NCI-H82 treated with DMSO at 0.1 percent for 48 hours (cell line): Measurements from ENCODE around the gene FAM163A.

Experiments used
- DNase-seq: peaks from one replicate; lab custom pipeline; 2025; ENCODE audit not compliant: unreplicated experiment; lab: John Stamatoyannopoulos, UW

Gene FAM163A

DNA sequence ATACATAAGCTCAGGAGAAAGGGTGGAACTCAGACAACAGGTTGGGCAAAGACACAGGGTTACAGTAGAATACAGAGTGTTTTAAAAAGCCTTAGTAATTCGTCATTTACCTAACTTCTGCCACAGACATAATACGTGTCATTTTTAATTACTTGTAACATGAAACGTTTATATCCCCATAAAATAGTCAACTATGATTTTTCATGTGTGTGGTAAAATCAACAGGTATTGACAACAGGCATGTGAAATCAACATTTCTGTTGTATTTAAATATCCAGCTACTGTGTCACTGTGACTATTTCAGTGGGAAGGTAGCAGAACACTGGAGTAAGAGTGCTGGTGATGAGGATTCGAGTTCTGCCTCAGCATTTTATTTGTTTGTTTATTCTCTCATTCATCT is 5.7 kb downstream of the FAM163A start:
- DNase-seq: no peak

GRCh38 chr1:179750630-179751029 is 7.5 kb downstream of the FAM163A start:
- no peak for DNase-seq

GRCh38 chr1:179753061-179753460 is 10.0 kb downstream of the FAM163A start:
- DNase-seq: no peak

GRCh38 chr1:179754041-179754624 is 11.0 kb downstream of the FAM163A start:
- peak; percentile 95 for DNase-seq

- no peak for DNase-seq
Measured at GRCh38 chr1:179757933-179758332, 14.8 kb downstream of the FAM163A start.

GRCh38 chr1:179760521-179760920 is 17.4 kb downstream of the FAM163A start:
- no peak for DNase-seq

GRCh38 chr1:179761296-179761695 is 18.2 kb downstream of the FAM163A start:
- DNase-seq: no peak

GRCh38 chr1:179761846-179762640 is 19.0 kb downstream of the FAM163A start:
- no peak for DNase-seq

DNA sequence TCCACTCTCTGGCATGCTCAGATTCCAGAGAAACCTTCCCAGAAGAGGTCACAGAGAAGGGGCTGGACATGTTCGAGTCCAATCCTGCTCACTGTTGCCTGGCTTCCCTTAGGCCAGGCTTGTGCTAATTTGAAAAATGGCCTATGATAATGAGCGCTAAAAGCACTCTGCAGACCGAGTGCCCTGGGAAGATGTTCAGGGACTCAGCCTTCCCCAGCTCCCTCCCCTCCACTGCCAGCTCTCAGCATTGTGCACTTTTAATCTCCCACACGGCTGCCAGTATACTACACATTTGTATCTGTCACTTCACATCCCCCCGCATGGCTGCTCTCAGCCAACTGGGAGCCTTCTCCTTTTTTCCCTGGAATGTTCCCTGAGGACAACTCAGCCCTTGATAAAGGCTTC is 24.1 kb downstream of the FAM163A start:
- no peak for DNase-seq

DNA sequence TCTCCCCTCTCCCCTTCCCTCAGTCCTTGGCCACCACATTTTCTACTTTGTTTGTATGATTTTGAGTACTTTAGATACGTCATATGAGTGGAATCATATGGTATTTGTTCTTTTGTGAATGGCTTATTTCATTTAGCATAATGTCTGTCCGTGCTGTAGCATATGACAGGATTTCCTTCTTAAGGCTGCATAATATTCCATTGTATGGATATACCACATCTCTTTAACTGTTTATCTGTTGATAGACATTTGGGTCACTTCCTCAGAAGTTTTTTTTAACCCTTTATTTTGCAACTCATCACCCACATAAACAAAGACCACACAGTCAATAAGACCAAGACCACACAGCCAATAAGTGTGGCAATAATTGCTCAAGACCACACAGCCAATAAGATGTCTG is 24.9 kb downstream of the FAM163A start:
- DNase-seq: no peak

- no peak for DNase-seq
Measured at GRCh38 chr1:179770887-179771502, 27.9 kb downstream of the FAM163A start.

DNA sequence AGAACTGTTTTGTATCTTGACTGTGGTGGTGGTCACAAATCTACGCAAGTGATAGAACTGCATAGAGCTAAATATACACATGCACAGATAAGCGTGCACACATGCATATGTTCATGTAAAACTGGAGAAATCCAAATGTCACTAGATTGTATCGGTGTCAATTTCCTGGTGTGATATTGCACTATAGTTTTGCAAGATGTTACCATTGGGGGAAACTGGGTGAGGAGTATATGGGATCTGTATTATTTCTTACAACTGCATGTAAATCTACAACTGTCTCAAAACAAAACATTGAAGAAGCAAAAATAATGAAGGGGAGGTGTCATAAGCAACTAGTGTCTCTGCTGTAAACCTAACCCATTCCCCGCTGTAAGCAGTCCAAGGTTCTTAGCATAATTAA is 30.2 kb downstream of the FAM163A start:
- DNase-seq: no peak

GRCh38 chr1:179774000-179774399 is 30.9 kb downstream of the FAM163A start:
- no peak for DNase-seq

GRCh38 chr1:179774566-179774965 is 31.5 kb downstream of the FAM163A start:
- DNase-seq: no peak

- no peak for DNase-seq
Measured at GRCh38 chr1:179775009-179775408, 31.9 kb downstream of the FAM163A start.

- DNase-seq: no peak
Measured at GRCh38 chr1:179776831-179777230, 33.7 kb downstream of the FAM163A start.

DNA sequence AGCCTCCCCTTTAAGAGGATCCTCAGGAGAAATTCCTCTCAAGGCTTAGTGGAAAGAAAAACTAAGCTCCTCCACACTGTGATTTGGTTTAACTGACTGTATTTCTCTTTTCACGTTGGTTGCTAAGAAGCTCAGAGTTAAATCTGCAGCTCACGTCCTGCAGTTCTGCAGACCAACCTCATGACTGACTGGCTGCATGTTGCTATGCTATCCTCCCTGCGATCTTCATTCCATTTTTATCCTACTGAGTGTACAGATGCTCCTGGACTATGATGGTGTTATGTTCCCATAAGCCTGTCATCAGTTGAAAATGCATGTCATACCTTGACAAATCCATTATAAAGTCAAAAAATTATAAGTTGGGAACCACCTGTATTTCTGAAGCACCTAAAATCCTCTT is 34.6 kb downstream of the FAM163A start:
- no peak for DNase-seq

DNA sequence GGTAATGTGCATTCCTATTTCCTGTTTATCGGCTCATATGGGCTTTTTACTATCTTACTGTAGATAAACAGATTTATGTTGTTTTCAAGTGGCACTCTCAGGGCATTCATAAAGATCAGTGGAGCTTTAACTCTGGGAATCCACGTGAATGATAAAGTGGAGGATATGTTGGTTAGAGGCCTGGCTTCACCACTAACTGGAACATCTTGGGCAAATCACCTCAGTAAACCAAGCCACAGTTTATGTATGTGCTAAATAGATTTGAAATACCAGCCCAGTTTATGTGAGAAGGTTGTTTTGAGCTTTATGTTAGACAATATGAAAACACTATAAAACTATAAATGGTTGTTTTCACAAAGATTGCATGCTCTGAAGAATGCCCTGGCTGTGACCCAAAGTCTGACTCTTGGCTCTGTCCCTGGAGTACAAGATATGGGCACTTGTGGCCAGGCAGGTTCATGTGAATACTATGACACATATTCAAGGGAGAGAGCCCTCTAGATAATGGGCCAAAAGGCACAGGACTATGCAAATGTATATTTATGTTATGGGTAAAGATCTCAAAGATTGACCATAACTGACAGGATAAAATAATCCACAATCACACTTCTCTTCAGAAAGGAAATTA is 36.7 kb downstream of the FAM163A start:
- no peak for DNase-seq

DNA sequence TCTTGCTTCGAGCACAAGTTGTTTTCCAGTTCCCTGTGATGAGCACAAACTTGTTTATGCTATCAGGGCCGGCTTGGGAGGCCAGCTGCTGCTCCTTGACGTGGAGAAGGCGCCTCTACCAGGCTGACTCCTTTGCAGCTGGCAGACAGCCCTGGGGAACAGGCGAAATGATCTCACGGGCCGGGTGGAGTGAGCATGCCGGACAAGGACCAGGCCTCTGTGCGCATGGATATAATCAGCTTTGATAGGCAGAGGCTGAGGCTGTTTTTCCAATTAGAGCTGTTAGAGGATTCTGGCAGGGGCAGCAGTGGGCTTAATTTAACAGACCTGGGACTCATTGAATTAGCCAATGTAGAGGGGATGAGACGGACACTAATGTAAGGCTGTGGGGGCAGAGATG is 38.9 kb downstream of the FAM163A start:
- DNase-seq: no peak

DNA sequence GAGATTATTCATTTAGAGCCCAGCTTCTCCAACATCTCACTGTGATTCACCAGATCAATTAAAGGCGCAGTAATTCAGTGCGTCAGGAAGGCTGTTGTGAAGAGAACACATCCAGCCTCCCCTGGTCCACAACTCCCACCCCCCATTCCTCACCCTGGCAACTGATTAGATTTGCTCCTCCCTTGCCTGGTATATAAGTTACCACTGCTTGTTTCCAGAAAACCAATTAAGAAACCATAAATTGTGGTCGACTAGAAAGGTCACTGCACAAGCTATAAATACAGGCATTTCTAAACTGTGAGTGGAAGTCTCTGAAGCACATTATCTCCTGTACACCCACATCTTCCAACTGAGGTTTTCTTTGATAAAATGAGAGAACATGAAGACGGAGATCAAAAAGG is 41.9 kb downstream of the FAM163A start:
- DNase-seq: no peak

DNA sequence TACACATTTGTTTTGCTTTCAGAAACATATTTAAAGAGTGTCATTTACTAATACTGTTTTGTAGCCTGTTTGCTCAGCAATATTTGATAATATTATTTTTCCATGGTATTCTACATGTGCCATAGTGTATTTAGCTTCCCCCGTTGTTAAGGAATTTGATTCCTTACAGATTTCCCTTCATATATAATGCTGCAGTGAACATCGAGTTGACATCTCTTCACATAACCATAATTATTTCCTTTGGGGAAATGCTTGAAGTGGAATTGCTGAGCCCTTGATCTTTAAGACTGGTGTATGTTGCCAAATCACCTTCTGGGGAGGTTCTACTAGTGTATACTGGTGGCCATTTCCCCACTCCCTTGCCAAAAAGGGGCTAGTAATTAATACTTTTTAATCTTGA is 42.6 kb downstream of the FAM163A start:
- no peak for DNase-seq
